Thyroid gland (tissue), 4 donors: Measurements from ENCODE around the gene TNFSF8. TPM values are rescaled to one million over a fixed set of nuclear protein-coding genes. Genes with fewer than 3 reads are reported as not detected.

Experiments used
- DNase-seq, 2 donors: peaks; one replicate each; pipeline ENCODE4 v3.0.0-alpha.2; 2019
- H3K27ac ChIP-seq, 3 donors: fragments of 200-600 bp; sonication (generic); 1 replicate in 2 of 3; 2 replicates in 1 of 3; pipeline ENCODE4 v1.5.1; 2016 to 2019; ENCODE audit warnings: mild to moderate bottlenecking in 1 of 3, moderate library complexity in 1 of 3
- H3K27me3 ChIP-seq: fragments of 200-600 bp; sonication (generic); one replicate; pipeline ENCODE4 v1.5.1; 2019
- H3K36me3 ChIP-seq, 2 donors: fragments of 200-600 bp; sonication (generic); one replicate each; pipeline ENCODE4 v1.5.1; 2016 to 2019
- H3K4me1 ChIP-seq, 2 donors: fragments of 200-600 bp; sonication (generic); one replicate each; pipeline ENCODE4 v1.5.1; 2017 to 2019
- H3K4me3 ChIP-seq, 3 donors: fragments of 200-600 bp; sonication (generic); replicated peaks in 1 of 3; 1 replicate in 2 of 3; 2 replicates in 1 of 3; pipeline ENCODE4 v1.5.1; 2016; ENCODE audit warnings: mild to moderate bottlenecking in 1 of 3
- H3K9me3 ChIP-seq: fragments of 200-600 bp; sonication (generic); one replicate; pipeline ENCODE4 v1.5.1; 2017
- CTCF ChIP-seq, 6 experiments: fragments of 200-600 bp in 3 of 6; fragments of 450-650 bp in 3 of 6; sonication (generic) in 3 of 6; IDR thresholded peaks; one replicate each; pipeline ENCODE4 v1.5.1; 2016 to 2019; ENCODE audit warnings: antibody characterized with exemption in 6 of 6, mild to moderate bottlenecking in 2 of 6, inconsistent platforms in 1 of 6, moderate library complexity in 1 of 6
- POLR2A ChIP-seq, 2 donors: fragments of 450-650 bp; IDR thresholded peaks; one replicate each; pipeline ENCODE4 v1.6.1; 2017; ENCODE audit warnings: antibody characterized with exemption in 2 of 2, mild to moderate bottlenecking in 2 of 2, moderate library complexity in 1 of 2
- WGBS, 2 donors: methylation state at CpG; one replicate each; pipeline ENCODE4 v1.1.5; 2017; 5-methylcytosine and 5-hydroxymethylcytosine counted together
- intact Hi-C: fragments of 100-400 bp; cut with DNase I; formaldehyde crosslinking; loops from one replicate; pipeline ENCODE4 v1.15.1; 2023
- total RNA-seq, 4 donors: library from RNA; depleted of rRNA; stranded (reverse); fragments of >200 nt; gene quantifications; one replicate each; pipeline ENCODE4 v1.2.3, GENCODE V29; 2016

TNFSF8 gene
- total RNA-seq, 4 donors from 2014 or later, result 1.3 to 4.2 (median 2.1) TPM

GRCh38 chr9:114883709-114884108 lies 46.7 kb downstream of the TNFSF8 start:
- no peaks in the 10 kb centered on the region for H3K9me3 ChIP-seq
- intact Hi-C loops, result no loop called here
- H3K27me3 ChIP-seq, result no peaks in the 10 kb centered on the region
- TF ChIP-seq CTCF (IDR thresholded peaks at IDR 0.05) (no peak), POLR2A (IDR thresholded peaks at IDR 0.05) (no peak)
- peaks cover 1 to 8% of the 10 kb centered on the region in 2 donors for H3K4me1 ChIP-seq
- no peak overlapping the region for H3K27ac ChIP-seq
- 88 to 92% methylated on average over 1 of the region's 1 CpG for WGBS, 2 donors
- H3K4me3 ChIP-seq, result no peak overlapping the region
- DNase-seq, result no peak
- no peaks in the 10 kb centered on the region for H3K36me3 ChIP-seq

GRCh38 chr9:114880291-114880745 lies 50.1 kb downstream of the TNFSF8 start:
- DNase-seq, result no peak
- intact Hi-C loops, result no loop called here
- TF ChIP-seq CTCF (IDR thresholded peaks at IDR 0.05) (no peak), POLR2A (IDR thresholded peaks at IDR 0.05) (no peak)
- Histone ChIP-seq H3K4me3 (no peak overlapping the region), H3K9me3 (no peaks in the 10 kb centered on the region), H3K4me1 (no peaks in the 10 kb centered on the region), H3K27ac (no peak overlapping the region), H3K27me3 (no peaks in the 10 kb centered on the region), H3K36me3 (no peaks in the 10 kb centered on the region)
- 77 to 82% methylated on average over 1 of the region's 1 CpG for WGBS, 2 donors

- WGBS, 2 donors, result 91 to 98% methylated on average over 4 of the region's 4 CpGs
- Histone ChIP-seq H3K4me3 (no peak overlapping the region), H3K36me3 (no peaks in the 10 kb centered on the region), H3K9me3 (no peaks in the 10 kb centered on the region), H3K27ac (no peak overlapping the region), H3K4me1 (no peaks in the 10 kb centered on the region), H3K27me3 (no peaks in the 10 kb centered on the region)
- no peak for DNase-seq
- TF ChIP-seq POLR2A (IDR thresholded peaks at IDR 0.05), result no peak
- intact Hi-C loops, result loop anchor here (10.0 kb wide), 1 partner anchor 64 kb away; no protein-coding TSS in a partner anchor
Measured at GRCh38 chr9:114878879-114879564, 51.4 kb downstream of the TNFSF8 start.

GRCh38 chr9:114869845-114870244 lies 60.5 kb downstream of the TNFSF8 start:
- H3K27me3 ChIP-seq, result no peaks in the 10 kb centered on the region
- no peaks in the 10 kb centered on the region for H3K9me3 ChIP-seq
- no peaks in the 10 kb centered on the region for H3K4me1 ChIP-seq
- intact Hi-C loops, result loop anchor here (10.0 kb wide), 1 partner anchor 55 kb away; no protein-coding TSS in a partner anchor
- no peak overlapping the region for H3K4me3 ChIP-seq
- TF ChIP-seq CTCF (IDR thresholded peaks at IDR 0.05) (no peak), POLR2A (IDR thresholded peaks at IDR 0.05) (no peak)
- no peak for DNase-seq
- H3K27ac ChIP-seq, result no peak overlapping the region
- H3K36me3 ChIP-seq, result no peaks in the 10 kb centered on the region
- 65 to 87% methylated on average over 1 to 3 of the region's 3 CpGs for WGBS, 2 donors

GRCh38 chr9:114869378-114869777 lies 61.0 kb downstream of the TNFSF8 start:
- Histone ChIP-seq H3K27ac (no peak overlapping the region), H3K27me3 (no peaks in the 10 kb centered on the region), H3K36me3 (no peaks in the 10 kb centered on the region), H3K4me3 (no peak overlapping the region), H3K9me3 (no peaks in the 10 kb centered on the region), H3K4me1 (no peaks in the 10 kb centered on the region)
- 86 to 96% methylated on average over 5 of the region's 5 CpGs for WGBS, 2 donors
- TF ChIP-seq POLR2A (IDR thresholded peaks at IDR 0.05) (no peak), CTCF (IDR thresholded peaks at IDR 0.05) (no peak)
- DNase-seq, result no peak
- intact Hi-C loops, result no loop called here
